ENCODE data around the gene SCEL. TPM values are rescaled to one million over a fixed set of nuclear protein-coding genes. Genes with fewer than 3 reads are reported as not detected.

Gene SCEL
- total and polyA plus RNA-seq, 2 experiments from 2014 or later = not detected

DNA sequence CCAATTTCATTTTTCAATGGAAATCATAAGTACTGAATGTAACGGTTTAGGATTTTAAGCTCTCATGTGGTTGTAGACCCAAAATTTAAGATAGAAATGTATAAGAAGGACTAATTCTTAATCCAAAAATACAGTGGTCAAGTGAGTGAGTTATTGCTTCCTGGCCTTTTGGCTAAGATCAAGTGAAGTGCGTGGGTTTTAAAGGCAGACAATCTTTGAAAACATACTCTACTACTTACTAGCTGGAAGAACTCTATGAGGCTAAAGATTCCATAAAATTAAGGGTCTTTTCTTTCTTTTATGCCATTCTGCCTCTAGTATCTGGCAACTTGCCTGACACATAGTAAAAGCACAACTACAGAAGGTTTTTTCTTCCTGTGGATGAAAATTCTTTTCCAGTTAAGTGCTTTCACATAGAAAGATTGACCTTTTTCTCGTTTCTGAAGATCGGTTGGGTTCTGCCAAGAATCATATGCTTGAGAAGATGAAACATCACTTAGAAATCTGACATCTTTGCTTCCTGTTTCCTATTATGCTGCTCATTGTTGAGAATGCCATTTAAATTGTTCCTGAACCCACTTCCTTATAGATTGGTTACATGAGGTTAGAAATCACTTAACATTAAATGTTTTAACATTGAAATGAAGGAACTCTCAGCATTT lies 26.4 kb upstream of the SCEL start:
- Mint-ChIP-seq H3K36me3 (ENCODE audit: low read depth) (no peaks in the 10 kb centered on the region), H3K27me3 (ENCODE audit: insufficient read depth, low read depth, poor library complexity) (no peaks in the 10 kb centered on the region), H3K4me3 (no peak overlapping the region), H3K27ac (no peak overlapping the region), H3K4me1 (no peaks in the 10 kb centered on the region), H3K9me3 (no peaks in the 10 kb centered on the region)
- no peak overlapping the region for H3K4me3 ChIP-seq
- no peaks in the 10 kb centered on the region for H3K79me2 ChIP-seq (replicated peaks; ENCODE audit: insufficient read depth)
- TF ChIP-seq NANOG (IDR thresholded peaks at IDR 0.05; ENCODE audit: borderline replicate concordance) (no peak), ZNF114 (CRISPR knock-in tag; IDR thresholded peaks at IDR 0.05) (no peak), ETS1 (IDR thresholded peaks at IDR 0.05) (no peak), STAT1 (IDR thresholded peaks at IDR 0.05; ENCODE audit: unreplicated experiment) (no peak), CREB1 (CRISPR knock-in tag; IDR thresholded peaks at IDR 0.05; ENCODE audit: low read depth) (no peak), ZNF331 (CRISPR knock-in tag; IDR thresholded peaks at IDR 0.05; ENCODE audit: low read depth) (no peak), ZNF462 (CRISPR knock-in tag; IDR thresholded peaks at IDR 0.05) (no peak)
- TF ChIP-seq, protein P1, sequence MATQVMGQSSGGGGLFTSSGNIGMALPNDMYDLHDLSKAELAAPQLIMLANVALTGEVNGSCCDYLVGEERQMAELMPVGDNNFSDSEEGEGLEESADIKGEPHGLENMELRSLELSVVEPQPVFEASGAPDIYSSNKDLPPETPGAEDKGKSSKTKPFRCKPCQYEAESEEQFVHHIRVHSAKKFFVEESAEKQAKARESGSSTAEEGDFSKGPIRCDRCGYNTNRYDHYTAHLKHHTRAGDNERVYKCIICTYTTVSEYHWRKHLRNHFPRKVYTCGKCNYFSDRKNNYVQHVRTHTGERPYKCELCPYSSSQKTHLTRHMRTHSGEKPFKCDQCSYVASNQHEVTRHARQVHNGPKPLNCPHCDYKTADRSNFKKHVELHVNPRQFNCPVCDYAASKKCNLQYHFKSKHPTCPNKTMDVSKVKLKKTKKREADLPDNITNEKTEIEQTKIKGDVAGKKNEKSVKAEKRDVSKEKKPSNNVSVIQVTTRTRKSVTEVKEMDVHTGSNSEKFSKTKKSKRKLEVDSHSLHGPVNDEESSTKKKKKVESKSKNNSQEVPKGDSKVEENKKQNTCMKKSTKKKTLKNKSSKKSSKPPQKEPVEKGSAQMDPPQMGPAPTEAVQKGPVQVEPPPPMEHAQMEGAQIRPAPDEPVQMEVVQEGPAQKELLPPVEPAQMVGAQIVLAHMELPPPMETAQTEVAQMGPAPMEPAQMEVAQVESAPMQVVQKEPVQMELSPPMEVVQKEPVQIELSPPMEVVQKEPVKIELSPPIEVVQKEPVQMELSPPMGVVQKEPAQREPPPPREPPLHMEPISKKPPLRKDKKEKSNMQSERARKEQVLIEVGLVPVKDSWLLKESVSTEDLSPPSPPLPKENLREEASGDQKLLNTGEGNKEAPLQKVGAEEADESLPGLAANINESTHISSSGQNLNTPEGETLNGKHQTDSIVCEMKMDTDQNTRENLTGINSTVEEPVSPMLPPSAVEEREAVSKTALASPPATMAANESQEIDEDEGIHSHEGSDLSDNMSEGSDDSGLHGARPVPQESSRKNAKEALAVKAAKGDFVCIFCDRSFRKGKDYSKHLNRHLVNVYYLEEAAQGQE (IDR thresholded peaks at IDR 0.05; ENCODE audit: unreplicated experiment) = no peak
- no peaks in the 10 kb centered on the region for H3K36me3 ChIP-seq (ENCODE audit: insufficient read depth)
- DNase-seq (ENCODE audit: low spot score) = no peak
- H2AFZ ChIP-seq = no peak overlapping the region
- no peaks in the 10 kb centered on the region for H4K20me1 ChIP-seq (replicated peaks; ENCODE audit: insufficient read depth)
- no peaks in the 10 kb centered on the region for H3K27me3 ChIP-seq (ENCODE audit: insufficient read depth)
- H3K27ac ChIP-seq (ENCODE audit: low read depth) = no peak overlapping the region
- H3K9me2 ChIP-seq (ENCODE audit: insufficient read depth) = no peaks in the 10 kb centered on the region
- no peak overlapping the region for H3K4me2 ChIP-seq
- H3K4me1 ChIP-seq (ENCODE audit: insufficient read depth) = no peaks in the 10 kb centered on the region
- no peak for ATAC-seq
- no peaks in the 10 kb centered on the region for H3F3A ChIP-seq (replicated peaks; ENCODE audit: low read depth)
